ENCODE results near the gene TAF8.
A peak's percentile ranks its signal among the peaks of the same experiment; 100 is the strongest.
"Not testable (repeated sequence)": the region's sequence is repeated elsewhere in the genome, so short reads cannot be mapped to it uniquely, and the experiment has no call there.

TAF8 gene

GRCh38 chr6:42050297-42051267 lies at the start of gene TAF8:
Gene TAF8 (plus strand): TSS chr6:42050524. CDS start chr6:42050542, 18 bp downstream.
- DNase-seq = peak; percentile 81 to 89

- no peak for DNase-seq
Measured at GRCh38 chr6:42001506-42001905, 48.8 kb upstream of the TAF8 start.

- DNase-seq = not testable (repeated sequence)
Measured at GRCh38 chr6:42003658-42004057, 46.7 kb upstream of the TAF8 start.

GRCh38 chr6:42007286-42008137 lies 42.8 kb upstream of the TAF8 start:
- DNase-seq = peak; percentile 27 to 31

GRCh38 chr6:42008138-42008528 lies 42.2 kb upstream of the TAF8 start:
- DNase-seq = not testable (repeated sequence)

DNA sequence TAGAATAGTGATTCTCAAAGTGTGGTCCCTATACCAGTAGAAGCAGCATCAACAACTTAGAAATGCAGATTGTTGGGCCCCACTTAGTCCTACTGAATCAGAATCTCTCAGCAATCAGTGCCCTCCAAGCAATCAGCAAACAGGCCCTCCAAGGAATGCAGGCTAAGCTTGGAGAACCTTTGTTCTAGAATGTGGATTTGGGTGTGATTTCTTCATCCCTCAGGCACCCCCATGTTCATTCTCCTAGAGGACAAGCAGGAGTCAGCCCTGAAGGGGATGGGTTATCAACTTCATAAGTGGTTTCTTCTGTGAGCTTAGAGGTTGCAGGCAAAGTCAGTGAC lies 40.5 kb upstream of the TAF8 start:
- peak in 1 of 2 experiments; percentile 20 for DNase-seq

DNA sequence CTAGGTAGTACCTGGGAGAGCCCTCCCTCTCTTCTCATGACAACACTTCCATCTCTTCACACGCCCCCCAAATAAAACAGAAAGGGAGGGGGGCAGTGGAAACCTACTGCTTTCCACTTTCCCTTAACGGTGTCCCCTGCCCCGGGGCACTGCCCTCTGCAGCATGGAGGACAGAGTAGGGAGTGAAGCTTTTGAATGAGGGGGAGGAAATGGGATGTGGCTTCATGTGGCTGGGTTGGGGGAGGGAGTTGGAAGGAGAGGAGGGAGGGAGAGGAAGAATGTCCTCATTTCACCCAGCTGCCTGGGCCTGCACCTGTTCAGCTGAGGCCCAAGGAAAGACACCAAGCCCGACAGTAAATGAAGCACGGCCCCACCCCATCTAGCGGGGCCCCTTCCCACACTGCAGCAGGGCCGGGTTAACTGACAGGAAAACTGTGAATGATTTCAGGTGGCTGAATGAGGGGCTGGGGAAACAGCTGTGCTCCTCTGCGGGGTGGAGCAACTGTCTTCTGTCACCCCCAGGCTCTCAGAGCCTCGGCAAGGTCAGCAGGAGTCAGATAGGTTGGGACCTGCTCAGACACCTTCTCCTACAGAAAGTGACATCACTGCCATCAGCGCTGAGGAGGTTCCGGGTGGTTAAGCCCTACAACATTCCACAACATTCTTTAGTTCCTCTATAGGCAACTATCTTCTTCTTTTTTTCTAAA lies 40.0 kb upstream of the TAF8 start:
- DNase-seq = peak; percentile 58 to 73

DNA sequence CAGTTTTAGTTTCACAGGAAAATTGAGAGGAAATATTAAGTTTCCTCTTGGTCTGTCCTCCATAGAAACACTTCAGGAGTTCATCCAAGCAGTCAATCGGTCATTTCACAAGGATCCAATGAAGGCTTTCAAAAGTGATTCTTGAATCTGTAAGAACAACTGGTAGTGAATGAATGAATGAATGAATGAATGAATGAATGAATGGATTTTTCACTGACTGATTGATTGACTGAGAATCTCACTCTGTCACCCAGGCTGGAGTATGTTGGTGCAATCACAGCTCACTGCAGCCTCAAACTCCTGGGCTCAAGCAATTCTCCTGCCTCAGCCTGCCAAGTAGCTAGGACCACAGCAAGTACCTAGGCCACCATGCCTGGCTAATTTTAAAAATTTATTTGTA lies 39.4 kb upstream of the TAF8 start:
- no peak for DNase-seq

GRCh38 chr6:42012501-42013133 lies 37.7 kb upstream of the TAF8 start:
- DNase-seq = no peak

DNA sequence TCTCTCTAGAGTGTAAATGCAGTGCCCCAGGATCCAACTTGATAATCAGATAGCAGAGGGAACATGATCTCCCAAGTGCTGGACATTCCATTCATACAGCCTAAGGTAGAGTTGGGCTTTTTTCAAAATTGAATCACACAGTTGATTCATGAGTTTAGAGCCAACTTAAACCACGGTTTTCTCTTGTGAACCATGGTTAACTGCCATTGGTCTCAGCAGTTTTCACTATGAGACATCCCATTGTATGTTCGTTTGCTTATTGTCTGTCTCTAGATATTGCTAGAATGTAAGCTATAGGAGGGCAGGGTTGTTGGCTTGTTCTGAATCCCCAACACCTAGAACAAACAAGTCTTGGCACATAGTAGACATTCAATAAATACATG lies 37.2 kb upstream of the TAF8 start:
- DNase-seq = no peak

- DNase-seq = no peak
Measured at GRCh38 chr6:42017021-42017643, 33.2 kb upstream of the TAF8 start.

- DNase-seq = no peak
Measured at GRCh38 chr6:42020967-42021366, 29.4 kb upstream of the TAF8 start.

GRCh38 chr6:42021847-42022754 lies 28.2 kb upstream of the TAF8 start:
- no peak for DNase-seq

DNA sequence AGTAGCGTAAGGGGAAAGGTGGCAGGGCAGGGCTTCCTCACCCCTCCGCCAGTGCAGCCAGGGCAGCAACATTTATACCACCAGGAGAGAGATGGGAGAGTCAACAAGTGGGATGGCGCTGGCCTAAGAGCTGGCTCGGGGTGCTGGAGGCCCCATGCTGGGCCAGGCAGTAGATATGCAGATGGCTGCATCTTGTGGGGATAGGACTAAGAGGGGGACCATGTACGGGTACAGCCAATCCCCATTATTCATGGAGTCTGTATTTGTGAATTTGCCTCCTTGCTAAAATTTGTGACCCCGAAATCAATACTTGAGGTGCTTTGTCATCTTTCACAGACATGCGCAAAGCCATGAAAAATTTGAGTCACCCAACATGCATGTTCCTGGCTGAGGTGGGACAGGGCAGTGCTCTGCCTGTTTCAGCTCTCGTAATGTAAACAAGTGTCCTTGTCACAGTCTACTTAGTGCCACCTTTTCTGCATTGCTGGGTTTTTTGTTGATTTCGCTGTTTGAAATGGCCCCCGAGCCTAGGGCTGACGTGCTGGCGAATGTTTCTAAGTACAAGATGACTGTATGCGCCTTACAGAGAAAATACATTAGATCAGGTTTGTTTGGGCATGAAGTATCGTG lies 27.5 kb upstream of the TAF8 start:
- DNase-seq = no peak

GRCh38 chr6:42025066-42025844 lies 25.1 kb upstream of the TAF8 start:
- DNase-seq = no peak

DNA sequence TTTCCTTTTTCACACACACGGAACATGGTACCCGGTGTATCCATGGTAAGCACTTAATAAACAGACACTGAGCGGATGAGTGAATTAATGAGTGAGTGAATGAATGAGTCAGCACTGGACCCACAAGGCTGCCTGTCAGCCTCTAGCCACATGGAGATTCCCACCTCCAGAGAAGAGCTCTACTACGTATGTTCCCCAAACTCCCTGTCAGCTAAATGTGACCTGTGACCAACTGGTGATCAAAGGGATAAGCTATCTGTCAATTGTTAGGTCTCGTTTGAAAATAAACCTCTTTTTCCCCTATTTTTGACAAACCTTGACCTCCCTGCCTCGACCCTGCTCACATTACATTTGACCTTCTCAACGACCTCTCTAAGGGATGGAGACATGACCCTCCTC lies 24.5 kb upstream of the TAF8 start:
- no peak for DNase-seq

DNA sequence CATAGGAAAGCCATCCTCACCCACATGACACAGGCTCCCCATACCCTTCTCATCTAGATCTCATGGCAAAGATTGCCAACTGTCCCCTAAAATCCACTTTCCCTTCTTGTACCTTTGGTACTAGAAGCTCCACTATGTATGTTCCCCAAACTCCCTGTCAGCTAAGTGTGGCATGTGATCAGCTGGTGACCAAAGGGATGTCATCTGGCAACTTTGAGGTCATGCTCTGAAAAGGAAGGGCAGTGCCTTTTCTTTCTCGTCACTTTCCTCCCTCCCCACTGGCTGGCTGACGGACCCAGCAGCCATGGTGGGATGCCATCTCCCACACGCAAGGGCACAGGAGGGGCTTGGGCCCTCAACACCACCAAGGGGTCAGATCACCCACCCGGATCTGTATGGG lies 23.8 kb upstream of the TAF8 start:
- DNase-seq = no peak

DNA sequence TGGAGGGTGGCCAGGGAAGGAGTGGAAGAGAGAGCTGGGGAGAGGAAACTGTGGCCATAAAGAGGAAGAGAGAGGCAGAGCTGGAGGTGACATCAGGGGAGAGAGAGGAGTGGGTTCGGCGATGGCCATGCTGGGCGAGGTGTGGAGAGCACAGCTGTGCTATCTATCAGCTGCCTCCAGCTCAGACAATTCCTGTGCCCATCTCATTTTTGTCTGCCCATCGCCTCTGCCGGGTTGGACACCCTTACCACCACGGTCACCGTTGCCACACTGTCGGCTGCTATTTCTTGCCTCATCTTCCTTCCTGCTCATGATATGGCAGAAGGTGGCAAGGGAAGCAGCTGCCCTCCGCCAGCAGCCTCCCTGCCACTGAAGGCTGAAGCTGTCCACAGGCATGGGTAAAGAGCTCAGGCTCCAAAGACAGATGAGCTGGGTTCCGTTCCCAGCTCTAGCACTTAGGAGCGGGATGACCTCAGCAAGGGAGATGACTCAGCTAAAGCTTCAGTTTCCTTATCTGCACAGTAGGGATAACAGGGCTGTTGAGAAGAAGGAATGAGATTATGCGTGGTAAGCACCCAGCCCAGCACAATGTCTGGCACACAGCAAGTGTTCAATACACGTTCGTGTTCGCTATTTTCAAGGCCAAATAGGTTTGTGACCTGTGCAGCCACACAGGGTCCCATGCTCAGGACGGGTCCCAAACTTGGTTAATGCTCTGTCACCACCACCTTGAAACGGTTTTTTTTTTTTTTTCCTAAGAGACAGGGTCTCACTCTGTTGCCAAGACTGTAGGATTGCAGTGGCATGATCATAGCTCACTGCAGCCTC lies 21.9 kb upstream of the TAF8 start:
- peak; percentile 41 to 47 for DNase-seq

Measured in SHP77 (cell line).